Stimulated activated CD4-positive, alpha-beta T cell treated with anti-CD3 and anti-CD28 coated beads, Interleukin-2, amount 100 ng/mL, for 24 hours (primary cell): ENCODE measurements around the gene MIP.
A peak's percentile ranks its signal among the peaks of the same experiment; 100 is the strongest.
"Not testable (repeated sequence)": the region's sequence is repeated elsewhere in the genome, so short reads cannot be mapped to it uniquely, and the experiment has no call there.

Experiments
- DNase-seq, 2 donors: peaks; one replicate each; pipeline ENCODE4 v3.0.0-alpha.2; 2020

Gene MIP

DNA sequence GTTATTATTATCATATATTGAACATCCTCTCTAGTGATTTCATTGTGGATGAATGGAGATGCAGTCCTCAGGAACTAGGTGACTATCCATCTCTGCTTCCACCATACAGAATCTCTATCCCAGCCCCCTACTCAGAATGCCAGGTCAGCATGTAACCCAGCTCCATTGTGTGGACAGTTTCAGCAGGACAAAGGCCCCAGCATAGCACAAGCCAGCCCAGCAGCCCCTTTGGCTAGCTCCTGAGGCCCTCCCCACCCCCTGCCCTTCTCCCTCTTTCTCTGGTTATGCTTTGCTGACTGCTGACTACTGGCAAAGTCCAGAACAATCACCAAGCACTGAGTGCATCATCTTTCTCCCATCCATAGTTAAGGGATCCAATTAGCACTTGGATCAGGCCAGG, 8.1 kb upstream of the MIP start:
- DNase-seq, result no peak

- no peak for DNase-seq
Measured at GRCh38 chr12:56461235-56462159, 7.0 kb upstream of the MIP start.

GRCh38 chr12:56457817-56458216, 3.4 kb upstream of the MIP start:
- DNase-seq, result no peak

DNA sequence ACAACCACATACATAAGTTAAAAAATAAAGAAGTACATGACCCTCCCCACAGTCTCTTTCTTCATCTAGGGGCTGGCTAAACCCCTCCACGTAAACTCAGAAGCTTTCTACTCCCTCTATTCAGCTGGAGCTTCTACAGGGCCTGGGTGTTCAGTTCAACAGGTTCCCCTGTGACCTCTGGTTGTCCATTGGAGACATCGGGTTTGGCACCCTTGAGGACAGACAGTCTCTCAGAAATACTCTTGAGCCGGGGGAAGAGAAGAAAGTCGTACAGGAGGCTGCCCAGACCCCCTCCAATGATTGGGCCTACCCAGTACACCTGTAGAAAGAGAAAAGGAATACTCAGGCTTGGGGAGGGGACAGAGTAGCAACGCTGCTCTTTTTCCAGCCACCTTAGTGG, 3.3 kb downstream of the MIP start:
- DNase-seq, result no peak

DNA sequence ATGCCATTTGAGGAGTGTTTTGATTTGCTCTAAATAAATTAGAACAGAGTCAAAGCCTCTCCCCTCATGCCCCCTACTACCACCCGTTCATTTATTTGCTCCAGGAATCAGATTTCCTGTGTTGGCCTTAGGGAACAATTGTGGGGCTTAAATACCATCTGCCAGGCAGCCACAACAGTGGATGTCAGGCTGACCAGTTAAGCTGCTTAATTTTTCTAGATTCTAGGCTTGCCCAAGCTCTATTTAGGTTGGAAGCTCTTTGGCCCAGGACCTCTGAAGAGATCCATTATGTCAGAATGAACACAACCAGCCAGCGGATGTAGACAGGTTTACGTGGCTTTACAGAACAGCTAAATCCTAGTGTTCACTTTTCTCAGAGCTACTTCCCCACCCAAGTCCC, 4.2 kb downstream of the MIP start:
- no peak for DNase-seq

- no peak for DNase-seq
Measured at GRCh38 chr12:56449622-56449984, 4.9 kb downstream of the MIP start.

DNA sequence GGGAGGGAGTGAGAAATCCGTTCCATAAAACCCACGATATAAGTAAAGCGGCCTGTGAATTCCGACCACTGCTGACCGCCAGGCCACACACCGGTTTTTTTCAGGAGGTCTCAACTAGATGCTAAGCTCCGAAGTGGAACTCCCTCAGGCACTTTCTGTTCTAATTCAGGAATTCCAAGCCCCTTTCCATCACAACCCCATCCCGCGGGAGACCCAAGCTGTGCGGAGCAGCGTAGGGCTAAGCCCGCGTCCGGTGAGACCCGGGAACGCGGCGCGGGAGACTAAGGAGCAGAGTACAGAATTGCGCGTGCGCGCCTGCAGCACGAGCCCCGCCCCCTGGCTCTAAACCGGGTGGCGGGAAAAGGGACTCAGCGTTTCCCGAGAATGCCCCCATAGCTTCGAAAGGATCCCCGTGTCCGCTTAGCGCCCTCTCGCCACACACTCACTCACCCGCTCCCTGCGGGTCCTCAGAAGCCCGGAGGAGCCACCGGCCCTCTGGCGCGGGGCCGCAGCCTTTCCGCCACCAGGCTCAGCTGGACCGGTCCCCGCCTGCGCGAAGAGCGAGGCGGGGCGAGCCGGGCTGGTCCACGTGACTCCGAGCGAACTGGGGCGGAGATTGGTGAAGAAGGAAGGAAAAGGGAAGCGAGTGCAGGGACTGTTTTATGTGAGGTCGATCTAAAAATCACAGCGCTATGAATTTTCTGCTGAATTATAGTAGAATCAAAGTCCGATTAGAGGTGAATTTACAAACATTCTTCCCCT, 5.4 kb downstream of the MIP start, which contains the start of gene TIMELESS:
TIMELESS (minus strand) TSS at position 567 of the 762 bp plus-strand sequence. CDS start 15,256 bp downstream, outside the sequence.
- DNase-seq, result peak; percentile 87 to 89

- not testable (repeated sequence) for DNase-seq
Measured at GRCh38 chr12:56443208-56443607, 11.2 kb downstream of the MIP start.

DNA sequence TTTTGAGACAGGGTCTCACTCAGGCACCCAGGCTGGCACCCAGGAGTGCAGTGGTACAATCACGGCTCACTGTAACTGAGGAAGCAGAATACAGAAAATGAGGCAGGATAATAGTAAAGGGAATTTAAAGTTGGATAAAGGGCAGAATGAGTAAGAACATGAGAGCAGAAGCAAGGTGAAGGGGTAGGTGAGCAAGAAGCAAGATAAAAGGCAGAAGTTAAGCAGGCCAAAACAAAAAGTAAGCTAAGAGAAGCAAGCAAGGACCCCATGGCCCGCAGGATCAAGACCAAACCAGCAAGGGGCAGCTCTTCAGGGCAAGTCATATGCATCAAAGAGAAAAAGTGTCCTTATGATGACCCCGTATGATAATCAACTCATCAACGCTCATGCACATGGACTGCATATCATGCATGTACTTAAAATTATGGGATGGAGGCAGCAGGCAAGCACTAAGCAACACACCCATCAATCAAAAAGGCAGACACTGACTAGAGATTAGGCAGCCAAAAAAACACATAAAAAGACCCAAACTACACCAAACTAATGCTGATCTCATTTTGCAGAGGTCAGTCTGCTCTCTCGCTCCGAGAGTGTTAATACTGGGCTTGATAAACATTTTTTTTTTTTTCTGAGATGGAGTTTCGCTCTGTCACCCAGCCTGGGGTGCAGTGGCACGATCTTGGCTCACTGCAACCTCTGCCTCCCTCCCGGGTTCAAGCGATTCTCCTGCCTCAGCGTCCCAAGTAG, 16.9 kb downstream of the MIP start:
- DNase-seq, result no peak

DNA sequence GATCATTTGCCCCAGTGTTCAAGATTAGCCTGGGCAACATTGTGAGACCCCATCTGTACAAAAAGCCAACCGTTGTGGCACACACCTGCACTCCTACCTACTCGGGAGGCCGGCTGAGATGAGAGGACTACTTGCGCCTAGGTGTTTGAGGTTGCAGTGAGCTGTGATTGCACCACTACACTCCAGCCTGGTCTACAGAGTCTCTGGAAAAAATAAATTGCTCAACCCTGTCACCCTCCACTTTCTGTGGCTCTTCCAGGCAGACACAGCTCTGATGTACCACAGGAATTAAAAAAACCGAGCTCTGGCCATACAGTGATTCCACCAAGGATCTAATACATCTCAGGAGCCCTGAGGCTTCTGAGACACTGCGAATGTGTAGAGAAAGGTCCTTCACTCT, 19.6 kb downstream of the MIP start:
- no peak for DNase-seq

- DNase-seq, result no peak
Measured at GRCh38 chr12:56431850-56432249, 22.6 kb downstream of the MIP start.

DNA sequence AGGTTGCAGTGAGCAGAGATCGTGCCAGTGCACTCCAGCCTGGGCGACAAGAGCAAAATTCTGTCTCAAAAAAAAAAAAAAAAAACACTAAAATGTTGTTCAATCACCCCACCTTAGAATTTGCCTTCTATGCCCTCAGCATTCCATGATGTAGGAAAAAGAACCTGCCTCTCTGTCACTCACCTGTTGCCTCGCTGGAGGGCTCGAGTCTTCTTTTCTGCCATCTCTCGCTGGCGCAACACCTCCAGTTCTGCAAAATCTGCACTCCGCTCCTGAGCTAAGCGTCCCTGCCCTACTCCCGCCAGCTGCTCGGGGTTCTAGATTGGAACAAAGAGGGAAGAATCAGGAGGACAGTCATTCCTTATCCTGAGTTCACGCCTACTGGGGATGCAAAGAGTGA, 23.2 kb downstream of the MIP start:
- DNase-seq, result no peak

DNA sequence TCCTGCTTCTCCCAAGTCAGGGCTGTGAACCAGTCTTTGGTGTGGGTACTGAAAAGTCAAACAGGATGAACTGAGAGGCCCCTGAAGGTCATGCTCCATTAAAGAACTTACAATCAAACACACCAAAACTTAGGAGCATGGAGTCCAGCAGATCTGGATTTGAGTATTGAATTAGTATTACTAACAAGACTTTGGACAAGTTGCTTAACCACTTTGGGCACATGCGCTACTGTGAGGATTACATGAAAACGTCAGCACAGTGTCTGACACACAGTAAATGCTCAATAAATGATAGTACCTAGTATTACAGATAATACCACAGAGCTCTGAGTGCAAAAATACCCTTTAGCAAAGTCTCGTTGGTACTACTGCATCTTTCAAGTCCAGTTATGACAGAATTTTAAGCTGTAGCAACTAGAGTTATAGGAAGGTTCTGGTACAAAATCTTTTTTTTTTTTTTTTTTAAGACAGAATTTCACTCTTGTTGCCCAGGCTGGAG, 28.5 kb downstream of the MIP start:
- no peak for DNase-seq

- no peak for DNase-seq
Measured at GRCh38 chr12:56425193-56425592, 29.3 kb downstream of the MIP start.

DNA sequence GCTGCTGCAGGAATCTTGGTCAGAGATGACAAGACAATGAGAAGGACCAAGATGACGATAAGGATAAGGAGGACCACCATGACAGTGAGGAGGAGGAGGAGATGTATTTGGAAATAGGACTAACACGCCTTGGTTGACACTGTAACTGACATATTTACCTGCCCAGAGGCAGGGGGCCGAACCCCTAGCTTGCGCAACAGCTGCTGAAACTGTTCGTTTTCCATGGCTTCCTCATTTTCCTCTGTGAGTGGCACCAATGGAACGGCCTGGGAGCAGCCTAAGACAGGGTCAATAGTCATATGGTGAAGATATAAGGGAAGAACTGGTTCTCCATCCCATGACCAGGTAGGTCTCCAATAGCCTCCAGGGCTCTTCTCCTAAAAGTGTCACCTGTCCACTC, 34.0 kb downstream of the MIP start:
- DNase-seq, result no peak

DNA sequence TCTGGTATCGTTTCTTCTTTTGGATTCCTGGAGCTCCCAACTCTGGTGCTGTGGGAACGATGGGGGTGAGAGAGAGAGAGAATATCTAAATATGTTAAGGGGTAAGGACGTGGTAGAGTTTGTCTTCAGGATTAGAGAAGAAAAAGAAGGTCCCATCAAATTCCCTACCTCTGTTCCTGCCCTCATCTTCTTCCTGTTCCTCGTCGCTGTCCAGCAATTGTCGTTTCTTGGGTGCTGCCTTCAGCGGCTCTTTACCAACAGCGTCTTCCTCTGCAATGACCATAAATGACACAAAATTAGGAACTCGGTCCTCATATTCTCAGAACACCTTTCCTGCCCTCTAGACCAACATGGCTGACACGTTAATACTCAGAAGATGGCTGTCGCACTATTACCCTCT, 36.7 kb downstream of the MIP start:
- DNase-seq, result no peak

DNA sequence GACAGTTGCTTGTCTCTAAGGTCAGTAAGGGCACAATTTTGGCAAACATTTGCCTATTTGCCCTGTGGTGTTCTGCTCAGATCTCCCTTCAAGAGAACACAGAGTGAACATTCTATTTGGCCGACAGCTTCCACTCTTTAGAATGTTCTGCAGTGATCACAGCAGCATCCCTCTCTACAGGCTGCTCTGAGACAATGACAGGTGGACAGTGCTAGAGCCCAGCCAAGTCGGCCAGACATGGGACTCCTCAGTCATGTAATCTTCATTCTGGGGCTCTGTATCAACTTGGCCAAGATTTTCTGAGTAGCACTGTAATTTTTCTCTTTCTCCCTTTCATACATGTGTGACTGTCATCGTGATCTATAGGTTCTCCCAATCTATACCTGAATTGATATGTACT, 40.1 kb downstream of the MIP start:
- DNase-seq, result no peak

DNA sequence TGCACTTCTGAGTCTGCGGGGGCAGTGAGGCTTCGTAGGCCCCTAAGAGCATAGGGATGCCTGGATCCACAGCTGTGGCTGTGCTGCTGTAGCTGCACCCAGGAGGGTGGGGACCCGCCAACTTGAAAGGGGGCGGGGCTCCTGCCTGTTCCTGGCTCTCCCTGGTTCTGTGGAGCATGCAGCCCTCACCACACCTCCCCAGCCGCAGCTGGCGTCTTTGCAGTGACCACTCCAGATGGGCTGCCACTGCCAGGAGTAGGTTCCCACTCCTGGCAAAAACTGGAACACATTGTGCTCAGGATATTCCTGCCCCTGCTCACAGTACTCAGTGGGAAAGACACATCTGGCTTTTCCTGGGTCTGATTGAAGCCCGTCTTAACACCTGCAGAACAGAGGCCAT, 41.1 kb downstream of the MIP start:
- no peak for DNase-seq

- no peak for DNase-seq
Measured at GRCh38 chr12:56411781-56412639, 42.4 kb downstream of the MIP start.

- DNase-seq, result no peak
Measured at GRCh38 chr12:56410768-56411167, 43.7 kb downstream of the MIP start.

- no peak for DNase-seq
Measured at GRCh38 chr12:56408799-56409417, 45.5 kb downstream of the MIP start.

- not testable (repeated sequence) for DNase-seq
Measured at GRCh38 chr12:56404227-56404626, 50.2 kb downstream of the MIP start.
